ENCODE measurements around the gene ITPR2.
"Not testable (repeated sequence)": the region's sequence is repeated elsewhere in the genome, so short reads cannot be mapped to it uniquely, and the experiment has no call there.

Gene ITPR2

GRCh38 chr12:26620907-26621306, 212.1 kb downstream of the ITPR2 start:
- peaks cover 39% of the 10 kb centered on the region for H3K36me3 ChIP-seq (ENCODE audit: control insufficient read depth, insufficient read depth, low read length)
- no peak overlapping the region for H3K9ac ChIP-seq (ENCODE audit: low read depth, low read length)
- H3K27me3 ChIP-seq (ENCODE audit: control insufficient read depth, insufficient read depth, low read length), result no peaks in the 10 kb centered on the region

GRCh38 chr12:26617513-26617912, 215.5 kb downstream of the ITPR2 start:
- H3K4me1 ChIP-seq (ENCODE audit: control insufficient read depth, insufficient read depth, low read length), result no peaks in the 10 kb centered on the region
- H3K27me3 ChIP-seq (ENCODE audit: control insufficient read depth, insufficient read depth, low read length), result no peaks in the 10 kb centered on the region
- no peak overlapping the region for H3K9ac ChIP-seq (ENCODE audit: low read depth, low read length)
- no peaks in the 10 kb centered on the region for H3K9me3 ChIP-seq (ENCODE audit: control insufficient read depth, insufficient read depth, low read length)
- no peak overlapping the region for H3K27ac ChIP-seq (ENCODE audit: low read depth, low read length)
- H3K36me3 ChIP-seq (ENCODE audit: control insufficient read depth, insufficient read depth, low read length), result peaks cover 38% of the 10 kb centered on the region
- no peak overlapping the region for H3K4me3 ChIP-seq (ENCODE audit: low read depth, low read length)

More at GRCh38 chr12:26620907-26621306, 212.1 kb downstream of the ITPR2 start:
- no peak overlapping the region for H3K27ac ChIP-seq (ENCODE audit: low read depth, low read length)
- no peaks in the 10 kb centered on the region for H3K9me3 ChIP-seq (ENCODE audit: control insufficient read depth, insufficient read depth, low read length)
- no peaks in the 10 kb centered on the region for H3K4me1 ChIP-seq (ENCODE audit: control insufficient read depth, insufficient read depth, low read length)
- no peak overlapping the region for H3K4me3 ChIP-seq (ENCODE audit: low read depth, low read length)

GRCh38 chr12:26614011-26614616, 218.9 kb downstream of the ITPR2 start:
- H3K4me1 ChIP-seq (ENCODE audit: control insufficient read depth, insufficient read depth, low read length), result no peaks in the 10 kb centered on the region
- 0 out of 2 replicates have a peak, but pooled peaks cover 5% of the 10 kb centered on the region for H3K36me3 ChIP-seq (ENCODE audit: control insufficient read depth, insufficient read depth, low read length)
- H3K4me3 ChIP-seq (ENCODE audit: low read depth, low read length), result no peak overlapping the region
- H3K9ac ChIP-seq (ENCODE audit: low read depth, low read length), result no peak overlapping the region
- H3K9me3 ChIP-seq (ENCODE audit: control insufficient read depth, insufficient read depth, low read length), result no peaks in the 10 kb centered on the region
- H3K27ac ChIP-seq (ENCODE audit: low read depth, low read length), result no peak overlapping the region
- H3K27me3 ChIP-seq (ENCODE audit: control insufficient read depth, insufficient read depth, low read length), result no peaks in the 10 kb centered on the region

- no peak overlapping the region for H3K4me3 ChIP-seq (ENCODE audit: low read depth, low read length)
- H3K27ac ChIP-seq (ENCODE audit: low read depth, low read length), result no peak overlapping the region
- H3K36me3 ChIP-seq (ENCODE audit: control insufficient read depth, insufficient read depth, low read length), result no peaks in the 10 kb centered on the region
- H3K9me3 ChIP-seq (ENCODE audit: control insufficient read depth, insufficient read depth, low read length), result no peaks in the 10 kb centered on the region
- H3K9ac ChIP-seq (ENCODE audit: low read depth, low read length), result no peak overlapping the region
- no peaks in the 10 kb centered on the region for H3K4me1 ChIP-seq (ENCODE audit: control insufficient read depth, insufficient read depth, low read length)
- no peaks in the 10 kb centered on the region for H3K27me3 ChIP-seq (ENCODE audit: control insufficient read depth, insufficient read depth, low read length)
Observed at GRCh38 chr12:26612203-26612602, 220.8 kb downstream of the ITPR2 start.

GRCh38 chr12:26611598-26611997, 221.4 kb downstream of the ITPR2 start:
- Histone ChIP-seq H3K36me3 (ENCODE audit: control insufficient read depth, insufficient read depth, low read length) (no peaks in the 10 kb centered on the region), H3K9ac (ENCODE audit: low read depth, low read length) (no peak overlapping the region), H3K4me3 (ENCODE audit: low read depth, low read length) (no peak overlapping the region), H3K27me3 (ENCODE audit: control insufficient read depth, insufficient read depth, low read length) (no peaks in the 10 kb centered on the region), H3K27ac (ENCODE audit: low read depth, low read length) (no peak overlapping the region), H3K9me3 (ENCODE audit: control insufficient read depth, insufficient read depth, low read length) (no peaks in the 10 kb centered on the region), H3K4me1 (ENCODE audit: control insufficient read depth, insufficient read depth, low read length) (no peaks in the 10 kb centered on the region)

GRCh38 chr12:26610774-26611173, 222.2 kb downstream of the ITPR2 start:
- Histone ChIP-seq H3K4me1 (ENCODE audit: control insufficient read depth, insufficient read depth, low read length) (no peaks in the 10 kb centered on the region), H3K27ac (ENCODE audit: low read depth, low read length) (no peak overlapping the region), H3K9me3 (ENCODE audit: control insufficient read depth, insufficient read depth, low read length) (no peaks in the 10 kb centered on the region), H3K36me3 (ENCODE audit: control insufficient read depth, insufficient read depth, low read length) (no peaks in the 10 kb centered on the region), H3K9ac (ENCODE audit: low read depth, low read length) (no peak overlapping the region), H3K27me3 (ENCODE audit: control insufficient read depth, insufficient read depth, low read length) (no peaks in the 10 kb centered on the region), H3K4me3 (ENCODE audit: low read depth, low read length) (no peak overlapping the region)

GRCh38 chr12:26609986-26610385, 223.0 kb downstream of the ITPR2 start:
- H3K9me3 ChIP-seq (ENCODE audit: control insufficient read depth, insufficient read depth, low read length), result no peaks in the 10 kb centered on the region
- H3K4me1 ChIP-seq (ENCODE audit: control insufficient read depth, insufficient read depth, low read length), result no peaks in the 10 kb centered on the region
- H3K36me3 ChIP-seq (ENCODE audit: control insufficient read depth, insufficient read depth, low read length), result no peaks in the 10 kb centered on the region
- no peak overlapping the region for H3K27ac ChIP-seq (ENCODE audit: low read depth, low read length)
- H3K27me3 ChIP-seq (ENCODE audit: control insufficient read depth, insufficient read depth, low read length), result no peaks in the 10 kb centered on the region
- no peak overlapping the region for H3K4me3 ChIP-seq (ENCODE audit: low read depth, low read length)
- H3K9ac ChIP-seq (ENCODE audit: low read depth, low read length), result no peak overlapping the region

GRCh38 chr12:26608706-26609105, 224.3 kb downstream of the ITPR2 start:
- no peaks in the 10 kb centered on the region for H3K27me3 ChIP-seq (ENCODE audit: control insufficient read depth, insufficient read depth, low read length)
- no peak overlapping the region for H3K27ac ChIP-seq (ENCODE audit: low read depth, low read length)
- H3K36me3 ChIP-seq (ENCODE audit: control insufficient read depth, insufficient read depth, low read length), result no peaks in the 10 kb centered on the region
- no peaks in the 10 kb centered on the region for H3K4me1 ChIP-seq (ENCODE audit: control insufficient read depth, insufficient read depth, low read length)
- no peaks in the 10 kb centered on the region for H3K9me3 ChIP-seq (ENCODE audit: control insufficient read depth, insufficient read depth, low read length)
- H3K9ac ChIP-seq (ENCODE audit: low read depth, low read length), result no peak overlapping the region
- no peak overlapping the region for H3K4me3 ChIP-seq (ENCODE audit: low read depth, low read length)

- no peak overlapping the region for H3K27ac ChIP-seq (ENCODE audit: low read depth, low read length)
- H3K9me3 ChIP-seq (ENCODE audit: control insufficient read depth, insufficient read depth, low read length), result no peaks in the 10 kb centered on the region
- H3K27me3 ChIP-seq (ENCODE audit: control insufficient read depth, insufficient read depth, low read length), result no peaks in the 10 kb centered on the region
- no peak overlapping the region for H3K9ac ChIP-seq (ENCODE audit: low read depth, low read length)
- H3K4me3 ChIP-seq (ENCODE audit: low read depth, low read length), result no peak overlapping the region
- no peaks in the 10 kb centered on the region for H3K36me3 ChIP-seq (ENCODE audit: control insufficient read depth, insufficient read depth, low read length)
- H3K4me1 ChIP-seq (ENCODE audit: control insufficient read depth, insufficient read depth, low read length), result no peaks in the 10 kb centered on the region
Observed at GRCh38 chr12:26608273-26608672, 224.7 kb downstream of the ITPR2 start.

GRCh38 chr12:26606911-26607310, 226.1 kb downstream of the ITPR2 start:
- Histone ChIP-seq H3K4me3 (ENCODE audit: low read depth, low read length) (no peak overlapping the region), H3K9me3 (ENCODE audit: control insufficient read depth, insufficient read depth, low read length) (no peaks in the 10 kb centered on the region), H3K4me1 (ENCODE audit: control insufficient read depth, insufficient read depth, low read length) (no peaks in the 10 kb centered on the region), H3K9ac (ENCODE audit: low read depth, low read length) (no peak overlapping the region), H3K36me3 (ENCODE audit: control insufficient read depth, insufficient read depth, low read length) (no peaks in the 10 kb centered on the region), H3K27me3 (ENCODE audit: control insufficient read depth, insufficient read depth, low read length) (no peaks in the 10 kb centered on the region), H3K27ac (ENCODE audit: low read depth, low read length) (no peak overlapping the region)

- H3K27ac ChIP-seq (ENCODE audit: low read depth, low read length); H3K36me3 ChIP-seq (ENCODE audit: control insufficient read depth, insufficient read depth, low read length); H3K9ac ChIP-seq (ENCODE audit: low read depth, low read length); H3K4me3 ChIP-seq (ENCODE audit: low read depth, low read length); H3K9me3 ChIP-seq (ENCODE audit: control insufficient read depth, insufficient read depth, low read length); H3K27me3 ChIP-seq (ENCODE audit: control insufficient read depth, insufficient read depth, low read length); H3K4me1 ChIP-seq (ENCODE audit: control insufficient read depth, insufficient read depth, low read length): not testable (repeated sequence)
Observed at GRCh38 chr12:26604813-26605212, 228.2 kb downstream of the ITPR2 start.

Data from HUES48 (cell line).